ENCODE data around the gene PPP2R5C. TPM values are rescaled to one million over a fixed set of nuclear protein-coding genes. Genes with fewer than 3 reads are reported as not detected.

PPP2R5C gene
- total and polyA plus RNA-seq, 2 experiments from 2014 or later, result 60.4 to 84.9 TPM

GRCh38 chr14:101859958-101860357 is 98.4 kb downstream of the PPP2R5C start:
- no peaks in the 10 kb centered on the region for H3K9me3 ChIP-seq (ENCODE audit: low read depth)
- DNase-seq (ENCODE audit: low read depth in 1 of 2, low spot score in 1 of 2), result no peak
- TF ChIP-seq CTCF (IDR thresholded peaks at IDR 0.05; ENCODE audit: low read depth, low read length), result no peak
- no peak overlapping the region for H3K27ac ChIP-seq
- no peak overlapping the region for H3K4me3 ChIP-seq
- no peaks in the 10 kb centered on the region for H3K27me3 ChIP-seq
- H3K36me3 ChIP-seq, result no peaks in the 10 kb centered on the region
- peaks cover 9% of the 10 kb centered on the region for H3K4me1 ChIP-seq (ENCODE audit: low read depth)

DNA sequence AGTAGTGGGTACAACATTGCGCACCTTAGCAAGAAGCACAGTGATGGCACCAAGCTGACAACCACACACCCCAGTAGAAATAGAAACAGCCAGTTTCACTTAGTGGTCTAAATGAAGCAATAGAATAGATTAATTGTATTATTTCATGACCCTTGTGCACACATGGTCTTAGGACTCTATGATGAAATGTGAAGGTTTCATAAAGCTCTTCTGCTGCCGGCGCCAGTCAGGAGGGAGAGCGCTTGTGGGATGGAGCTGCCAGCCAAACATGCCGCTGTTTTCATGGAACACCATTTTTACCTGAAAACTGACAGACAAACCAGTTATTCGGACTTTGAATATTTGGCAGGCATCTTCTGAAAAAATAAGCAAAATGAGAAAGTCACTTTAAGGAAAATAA is 100.0 kb downstream of the PPP2R5C start:
- no peaks in the 10 kb centered on the region for H3K27me3 ChIP-seq
- no peaks in the 10 kb centered on the region for H3K36me3 ChIP-seq
- no peak overlapping the region for H3K27ac ChIP-seq
- H3K9me3 ChIP-seq (ENCODE audit: low read depth), result no peaks in the 10 kb centered on the region
- TF ChIP-seq CTCF (IDR thresholded peaks at IDR 0.05; ENCODE audit: low read depth, low read length), result no peak
- peak in 1 of 2 donors; percentile 15 for DNase-seq (ENCODE audit: low read depth in 1 of 2, low spot score in 1 of 2)
- no peak overlapping the region for H3K4me3 ChIP-seq
- peaks cover 9% of the 10 kb centered on the region for H3K4me1 ChIP-seq (ENCODE audit: low read depth)

DNA sequence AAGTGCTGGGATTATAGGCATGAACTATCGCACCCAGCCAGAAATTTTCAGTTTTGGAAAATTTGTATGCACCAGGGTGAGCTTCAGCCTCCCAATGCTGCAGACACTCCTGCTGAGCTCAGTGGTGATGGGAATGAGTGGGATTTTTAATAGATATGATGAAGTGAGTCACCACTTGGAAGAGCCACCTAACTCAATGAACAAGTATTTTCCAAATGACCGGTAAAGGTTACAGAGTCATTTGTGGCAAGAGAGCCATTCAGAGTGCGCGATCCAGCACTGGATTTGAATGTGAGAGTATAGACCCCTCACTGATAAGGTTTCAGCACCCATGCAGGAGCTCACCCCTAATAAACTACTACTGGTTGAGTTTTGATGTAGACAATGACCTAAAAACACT is 100.7 kb downstream of the PPP2R5C start:
- Histone ChIP-seq H3K4me3 (no peak overlapping the region), H3K4me1 (ENCODE audit: low read depth) (peaks cover 9% of the 10 kb centered on the region), H3K27me3 (no peaks in the 10 kb centered on the region), H3K27ac (no peak overlapping the region), H3K36me3 (no peaks in the 10 kb centered on the region), H3K9me3 (ENCODE audit: low read depth) (no peaks in the 10 kb centered on the region)
- peak in 1 of 2 donors; percentile 40 for DNase-seq (ENCODE audit: low read depth in 1 of 2, low spot score in 1 of 2)
- no peak for TF ChIP-seq CTCF (IDR thresholded peaks at IDR 0.05; ENCODE audit: low read depth, low read length)

GRCh38 chr14:101862711-101863110 is 101.2 kb downstream of the PPP2R5C start:
- H3K27me3 ChIP-seq, result no peaks in the 10 kb centered on the region
- no peaks in the 10 kb centered on the region for H3K9me3 ChIP-seq (ENCODE audit: low read depth)
- peak in 1 of 2 donors; percentile 9 for DNase-seq (ENCODE audit: low read depth in 1 of 2, low spot score in 1 of 2)
- no peak for TF ChIP-seq CTCF (IDR thresholded peaks at IDR 0.05; ENCODE audit: low read depth, low read length)
- H3K4me3 ChIP-seq, result no peak overlapping the region
- H3K4me1 ChIP-seq (ENCODE audit: low read depth), result peaks cover 9% of the 10 kb centered on the region
- H3K27ac ChIP-seq, result no peak overlapping the region
- no peaks in the 10 kb centered on the region for H3K36me3 ChIP-seq

- H3K36me3 ChIP-seq, result no peaks in the 10 kb centered on the region
- H3K4me1 ChIP-seq (ENCODE audit: low read depth), result no peaks in the 10 kb centered on the region
- no peaks in the 10 kb centered on the region for H3K27me3 ChIP-seq
- no peak for TF ChIP-seq CTCF (IDR thresholded peaks at IDR 0.05; ENCODE audit: low read depth, low read length)
- no peak for DNase-seq (ENCODE audit: low read depth in 1 of 2, low spot score in 1 of 2)
- no peak overlapping the region for H3K27ac ChIP-seq
- H3K9me3 ChIP-seq (ENCODE audit: low read depth), result no peaks in the 10 kb centered on the region
- no peak overlapping the region for H3K4me3 ChIP-seq
Observed at GRCh38 chr14:101865288-101865687, 103.8 kb downstream of the PPP2R5C start.

- H3K4me3 ChIP-seq, result no peak overlapping the region
Observed at GRCh38 chr14:101867854-101868253, 106.3 kb downstream of the PPP2R5C start.

More at GRCh38 chr14:101867854-101868253, 106.3 kb downstream of the PPP2R5C start:
- Histone ChIP-seq H3K4me1 (ENCODE audit: low read depth) (no peaks in the 10 kb centered on the region), H3K36me3 (no peaks in the 10 kb centered on the region), H3K9me3 (ENCODE audit: low read depth) (no peaks in the 10 kb centered on the region), H3K27ac (no peak overlapping the region), H3K27me3 (no peaks in the 10 kb centered on the region)
- DNase-seq (ENCODE audit: low read depth in 1 of 2, low spot score in 1 of 2), result no peak
- no peak for TF ChIP-seq CTCF (IDR thresholded peaks at IDR 0.05; ENCODE audit: low read depth, low read length)

Data from cardiac muscle cell (in vitro differentiated cells and primary cell).